ENCODE data around the gene NPAS2.

Gene NPAS2

DNA sequence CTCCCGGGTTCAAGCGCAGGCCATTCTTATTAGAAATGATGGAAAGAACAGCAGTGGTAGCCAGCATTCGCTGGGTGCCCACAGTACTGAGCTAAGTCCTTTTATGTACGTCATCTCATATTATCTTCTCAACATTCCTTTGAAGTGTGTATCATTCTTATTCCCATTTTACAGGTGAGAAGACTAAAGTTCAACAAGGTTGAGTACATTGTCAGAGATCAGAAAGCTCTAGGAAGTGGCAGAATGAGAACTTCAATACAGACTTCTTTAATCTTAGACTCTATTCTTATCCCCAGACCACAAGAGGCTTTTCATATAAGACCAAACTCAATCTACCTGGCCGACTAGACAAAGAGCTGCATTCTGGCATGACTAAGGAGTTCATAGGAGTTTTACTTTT lies 86.7 kb downstream of the NPAS2 start:
- in situ Hi-C loops (cut with MboI; ENCODE audit: low pct_unique_long_range_greater_than_20kb, low sequenced_read_pairs, unreplicated experiment): no loop called here
- TF ChIP-seq, protein P1, sequence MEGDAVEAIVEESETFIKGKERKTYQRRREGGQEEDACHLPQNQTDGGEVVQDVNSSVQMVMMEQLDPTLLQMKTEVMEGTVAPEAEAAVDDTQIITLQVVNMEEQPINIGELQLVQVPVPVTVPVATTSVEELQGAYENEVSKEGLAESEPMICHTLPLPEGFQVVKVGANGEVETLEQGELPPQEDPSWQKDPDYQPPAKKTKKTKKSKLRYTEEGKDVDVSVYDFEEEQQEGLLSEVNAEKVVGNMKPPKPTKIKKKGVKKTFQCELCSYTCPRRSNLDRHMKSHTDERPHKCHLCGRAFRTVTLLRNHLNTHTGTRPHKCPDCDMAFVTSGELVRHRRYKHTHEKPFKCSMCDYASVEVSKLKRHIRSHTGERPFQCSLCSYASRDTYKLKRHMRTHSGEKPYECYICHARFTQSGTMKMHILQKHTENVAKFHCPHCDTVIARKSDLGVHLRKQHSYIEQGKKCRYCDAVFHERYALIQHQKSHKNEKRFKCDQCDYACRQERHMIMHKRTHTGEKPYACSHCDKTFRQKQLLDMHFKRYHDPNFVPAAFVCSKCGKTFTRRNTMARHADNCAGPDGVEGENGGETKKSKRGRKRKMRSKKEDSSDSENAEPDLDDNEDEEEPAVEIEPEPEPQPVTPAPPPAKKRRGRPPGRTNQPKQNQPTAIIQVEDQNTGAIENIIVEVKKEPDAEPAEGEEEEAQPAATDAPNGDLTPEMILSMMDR (IDR thresholded peaks at IDR 0.05; ENCODE audit: extremely low read depth, insufficient read depth, missing control alignments): no peak
- no peak for DNase-seq (ENCODE audit: low spot score)

DNA sequence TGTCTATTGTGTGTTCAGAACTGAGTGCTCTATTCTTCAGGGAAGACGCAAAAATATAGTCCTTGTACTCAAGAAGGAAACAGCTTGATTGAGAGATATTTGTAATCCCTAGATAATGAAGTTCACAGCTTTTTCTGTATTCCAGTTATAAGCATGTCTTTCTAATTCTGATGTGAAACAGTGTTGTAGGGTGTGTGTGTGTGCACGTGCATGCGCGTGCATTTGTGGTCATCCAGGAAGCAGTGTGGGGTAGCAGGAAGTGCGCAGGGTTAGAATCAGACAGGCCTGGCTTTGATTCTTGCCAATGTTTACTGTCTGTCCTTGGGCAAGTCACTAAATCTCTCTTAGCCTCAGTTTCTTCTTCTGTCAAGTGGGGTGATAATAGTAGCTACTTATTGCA lies 87.9 kb downstream of the NPAS2 start:
- TF ChIP-seq, protein P1 (IDR thresholded peaks at IDR 0.05; ENCODE audit: extremely low read depth, insufficient read depth, missing control alignments): no peak
- no peak for DNase-seq (ENCODE audit: low spot score)
- in situ Hi-C loops (cut with MboI; ENCODE audit: low pct_unique_long_range_greater_than_20kb, low sequenced_read_pairs, unreplicated experiment): no loop called here

DNA sequence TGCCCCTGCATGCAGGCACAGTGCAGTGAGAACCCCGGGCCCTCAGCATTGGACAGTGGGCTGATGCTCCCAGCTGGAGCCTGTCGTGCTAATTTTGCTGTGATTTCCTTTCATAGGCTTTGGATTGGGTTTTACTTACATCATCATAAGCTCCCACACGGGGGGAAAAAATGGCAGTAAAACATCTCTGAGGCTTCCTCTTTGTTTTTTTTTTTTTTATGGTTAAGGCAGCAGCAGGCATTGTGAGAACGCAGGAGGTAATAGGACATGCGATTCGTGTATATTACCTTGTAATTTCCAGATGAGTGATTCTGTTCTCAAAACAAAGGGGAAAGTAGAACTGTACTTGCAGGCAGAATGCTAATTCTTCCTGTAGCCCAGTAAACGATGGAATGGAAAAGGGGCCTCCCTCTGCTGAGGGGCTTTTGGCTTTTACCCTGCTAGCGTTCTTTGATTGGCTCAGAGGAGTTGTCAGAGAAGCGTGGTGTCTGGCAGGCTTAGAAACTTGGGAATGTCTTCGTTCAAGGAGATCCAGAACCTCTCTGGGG lies 89.7 kb downstream of the NPAS2 start:
- no peak for DNase-seq (ENCODE audit: low spot score)
- in situ Hi-C loops (cut with MboI; ENCODE audit: low pct_unique_long_range_greater_than_20kb, low sequenced_read_pairs, unreplicated experiment): no loop called here
- TF ChIP-seq, protein P1 (IDR thresholded peaks at IDR 0.05; ENCODE audit: extremely low read depth, insufficient read depth, missing control alignments): no peak

DNA sequence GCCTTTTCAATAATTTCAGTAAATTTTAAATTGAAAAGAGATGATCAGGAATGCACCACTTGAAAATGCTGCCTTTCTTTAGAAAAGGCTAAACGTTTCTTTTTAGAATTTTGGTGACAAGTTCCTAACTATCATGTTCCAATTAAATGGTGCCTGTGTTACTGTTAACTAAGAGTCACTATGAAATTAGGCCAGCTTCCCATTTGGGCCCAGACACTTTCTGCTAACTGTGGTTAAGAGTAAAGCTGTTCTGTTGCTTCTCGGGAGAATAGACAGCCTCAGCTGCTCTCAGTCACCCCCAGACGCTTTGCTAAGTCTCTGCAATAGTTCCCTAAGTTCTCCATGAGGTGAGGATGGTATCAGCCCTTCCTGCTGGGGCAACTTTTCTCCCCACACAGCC lies 90.2 kb downstream of the NPAS2 start:
- DNase-seq (ENCODE audit: low spot score): no peak
- TF ChIP-seq, protein P1 (IDR thresholded peaks at IDR 0.05; ENCODE audit: extremely low read depth, insufficient read depth, missing control alignments): no peak
- in situ Hi-C loops (cut with MboI; ENCODE audit: low pct_unique_long_range_greater_than_20kb, low sequenced_read_pairs, unreplicated experiment): no loop called here

DNA sequence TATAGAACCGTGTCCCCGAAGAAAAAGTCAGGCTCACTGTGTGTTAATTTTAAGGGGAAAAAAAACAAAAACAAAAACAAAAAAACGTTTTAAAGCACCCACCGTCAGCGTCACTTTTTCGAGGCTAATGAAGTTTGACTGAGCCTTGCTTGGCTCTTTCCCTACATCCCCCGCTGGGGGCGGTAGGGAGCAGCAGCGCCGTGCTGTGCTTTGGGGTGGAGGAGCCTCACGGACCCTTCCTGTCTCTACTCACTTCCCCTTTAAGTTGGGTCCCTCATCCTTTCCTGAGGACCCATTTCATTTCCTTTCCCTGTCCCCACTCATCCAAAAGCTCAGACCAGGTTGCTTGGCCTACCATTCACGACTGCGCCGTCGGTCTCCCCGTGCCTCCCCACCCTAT lies 99.4 kb downstream of the NPAS2 start:
- no peak for DNase-seq (ENCODE audit: low spot score)
- TF ChIP-seq, protein P1 (IDR thresholded peaks at IDR 0.05; ENCODE audit: extremely low read depth, insufficient read depth, missing control alignments): peak; percentile 50
- in situ Hi-C loops (cut with MboI; ENCODE audit: low pct_unique_long_range_greater_than_20kb, low sequenced_read_pairs, unreplicated experiment): no loop called here

DNA sequence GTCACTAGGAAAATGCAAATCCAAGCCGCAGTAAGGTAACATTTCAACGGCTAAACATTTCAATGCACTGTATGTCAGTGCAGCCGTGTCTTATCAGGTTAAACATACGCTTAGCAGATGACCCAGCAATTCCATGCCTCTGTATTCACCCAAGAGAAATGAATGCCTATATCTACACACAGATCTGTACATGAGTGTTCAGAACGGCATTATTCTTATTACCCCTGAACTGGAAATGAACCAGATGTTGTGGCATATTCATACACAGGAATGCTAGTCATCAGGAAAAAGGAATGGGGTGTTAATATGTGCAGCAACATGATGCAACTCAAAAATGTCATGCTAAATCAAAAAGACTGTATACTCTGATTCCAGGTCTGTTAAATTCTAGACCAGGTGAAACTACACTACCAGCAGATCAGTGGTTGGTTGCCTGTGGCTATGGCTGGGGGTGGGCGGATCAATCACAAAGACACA lies 101.8 kb downstream of the NPAS2 start:
- TF ChIP-seq, protein P1 (IDR thresholded peaks at IDR 0.05; ENCODE audit: extremely low read depth, insufficient read depth, missing control alignments): no peak
- DNase-seq (ENCODE audit: low spot score): no peak
- in situ Hi-C loops (cut with MboI; ENCODE audit: low pct_unique_long_range_greater_than_20kb, low sequenced_read_pairs, unreplicated experiment): no loop called here

All from GM13977 (cell line).